ENCODE results near the gene OTOG. TPM values are rescaled to one million over a fixed set of nuclear protein-coding genes. Genes with fewer than 3 reads are reported as not detected.
A peak's percentile ranks its signal among the peaks of the same experiment; 100 is the strongest.

Gene OTOG
- total and polyA plus RNA-seq, 2 of the 8 experiments (the other 6 are each of a cell fraction or from before 2014, with no cell fraction given) = 0.41 to 1.5 TPM

GRCh38 chr11:17639781-17640180, 92.7 kb downstream of the OTOG start:
- no peak for TF ChIP-seq TEAD4 (IDR thresholded peaks at IDR 0.05; ENCODE audit: low read depth, low read length)
- TF ChIP-seq, protein P1, sequence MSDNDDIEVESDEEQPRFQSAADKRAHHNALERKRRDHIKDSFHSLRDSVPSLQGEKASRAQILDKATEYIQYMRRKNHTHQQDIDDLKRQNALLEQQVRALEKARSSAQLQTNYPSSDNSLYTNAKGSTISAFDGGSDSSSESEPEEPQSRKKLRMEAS (IDR thresholded peaks at IDR 0.05) = no peak
- TF ChIP-seq PHF8 (conservative IDR thresholded peaks at IDR 0.05; ENCODE audit: low read depth, low read length) = no peak
- no peak for TF ChIP-seq KDM1A (IDR thresholded peaks at IDR 0.05; ENCODE audit: borderline replicate concordance, low read length)
- TF ChIP-seq TAF7 (optimal IDR thresholded peaks at IDR 0.05; ENCODE audit: borderline replicate concordance, low read depth, low read length) = no peak
- TF ChIP-seq, protein P2, sequence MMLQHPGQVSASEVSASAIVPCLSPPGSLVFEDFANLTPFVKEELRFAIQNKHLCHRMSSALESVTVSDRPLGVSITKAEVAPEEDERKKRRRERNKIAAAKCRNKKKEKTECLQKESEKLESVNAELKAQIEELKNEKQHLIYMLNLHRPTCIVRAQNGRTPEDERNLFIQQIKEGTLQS (IDR thresholded peaks at IDR 0.05; ENCODE audit: insufficient read depth, low read depth, low read length) = no peak
- no peak for TF ChIP-seq ATF2 (IDR thresholded peaks at IDR 0.05; ENCODE audit: low read length)
- no peak for TF ChIP-seq HDAC6 (IDR thresholded peaks at IDR 0.05; ENCODE audit: low read depth, low read length)
- no peak for TF ChIP-seq NRF1 (IDR thresholded peaks at IDR 0.05; ENCODE audit: low read depth, low read length)
- FAIRE-seq (no peak), DNase-seq (ENCODE audit: low read depth in 1 of 2, low spot score in 2 of 2) (no peak)
- CTCF ChIA-PET (ENCODE audit: partially characterized antibody) = interaction anchor here (0.7 to 1.7 kb wide), 6 partner anchors 9 to 121 kb away, joined by 3 to 9 read pairs (median 4); no protein-coding TSS in a partner anchor
- Histone ChIP-seq H2AK5ac (ENCODE audit: low read depth, low read length) (no peak overlapping the region), H3K4me2 (ENCODE audit: insufficient read depth in 1 of 2, low read depth in 2 of 2, low read length in 2 of 2) (no peak overlapping the region), H3K18ac (ENCODE audit: extremely low read depth, low read length) (no peak overlapping the region), H2AFZ (ENCODE audit: low read length) (no peak overlapping the region), H3K9me3 (ENCODE audit: insufficient read depth in 2 of 2, low read depth in 1 of 2, low read length in 1 of 2) (no peaks in the 10 kb centered on the region), H3K27ac (ENCODE audit: low read depth, low read length) (no peak overlapping the region), H3K14ac (ENCODE audit: insufficient read length) (no peak overlapping the region), H2BK5ac (ENCODE audit: low read depth, low read length) (no peak overlapping the region), H2BK20ac (ENCODE audit: low read length) (no peak overlapping the region), H4K5ac (ENCODE audit: insufficient read length, low read depth, low read length) (no peak overlapping the region), H3K4ac (replicated peaks; ENCODE audit: insufficient read length, low read depth, low read length) (no peak overlapping the region), H3K9ac (replicated peaks in 1 of 4; ENCODE audit: extremely low read depth in 1 of 4, low read depth in 3 of 4, low read length in 3 of 4) (no peak overlapping the region), H3K56ac (replicated peaks; ENCODE audit: insufficient read length, low read depth, low read length) (peak overlapping the region; percentile 67), H4K20me1 (replicated peaks in 1 of 2; ENCODE audit: control insufficient read depth in 1 of 2, insufficient read depth in 2 of 2, low read length in 2 of 2) (peaks cover 0 to 6% of the 10 kb centered on the region in 2 experiments), H3K4me1 (replicated peaks in 1 of 4; ENCODE audit: control insufficient read depth in 3 of 4, insufficient read depth in 4 of 4, low read length in 3 of 4) (no peaks in the 10 kb centered on the region), H4K91ac (replicated peaks; ENCODE audit: insufficient read length, low read length) (peak overlapping the region; percentile 70), H4K8ac (ENCODE audit: extremely low read depth, insufficient read depth, low read length) (no peak overlapping the region), H3K23ac (ENCODE audit: insufficient read length) (no peak overlapping the region), H3K4me3 (ENCODE audit: extremely low read depth in 1 of 4, insufficient read depth in 2 of 4, low read depth in 3 of 4, low read length in 4 of 4) (no peak overlapping the region), H3K23me2 (ENCODE audit: low read depth, low read length) (peaks cover 3% of the 10 kb centered on the region; the same call in 1 of the 2 replicates), H2BK12ac (ENCODE audit: low read depth, low read length) (no peak overlapping the region), H3K27me3 (replicated peaks in 1 of 4; ENCODE audit: control insufficient read depth in 3 of 4, extremely low read depth in 1 of 4, insufficient read depth in 3 of 4, low read length in 3 of 4) (no peaks in the 10 kb centered on the region), H2BK15ac (ENCODE audit: low read length) (no peak overlapping the region), H3K79me1 (ENCODE audit: low read depth, low read length) (no peaks in the 10 kb centered on the region), H3K36me3 (ENCODE audit: control insufficient read depth in 2 of 4, insufficient read depth in 4 of 4, low read length in 3 of 4) (no peaks in the 10 kb centered on the region), H3K79me2 (ENCODE audit: control insufficient read depth in 1 of 2, insufficient read depth in 2 of 2, low read length in 2 of 2) (no peaks in the 10 kb centered on the region), H2BK120ac (replicated peaks; ENCODE audit: low read depth, low read length) (no peak overlapping the region)
- 89% methylated on average over 2 of the region's 2 CpGs; no CpG with 5 or more reads in 1 of the 2 experiments for WGBS, 2 experiments (ENCODE audit: extremely low coverage in 1 of 2, insufficient coverage in 1 of 2, insufficient read length in 1 of 2, insufficient replicate concordance in 2 of 2, low coverage in 1 of 2, low lambda C conversion rate in 2 of 2, missing lambda C conversion rate in 1 of 2)
- POLR2A ChIA-PET (ENCODE audit: partially characterized antibody) = no interaction called here
